ENCODE results near the gene THSD4. TPM values are rescaled to one million over a fixed set of nuclear protein-coding genes. Genes with fewer than 3 reads are reported as not detected.

THSD4 gene
- total and polyA plus RNA-seq, 2 of the 4 experiments (the other 2 are of a cell fraction): 25.5 to 31.1 TPM

DNA sequence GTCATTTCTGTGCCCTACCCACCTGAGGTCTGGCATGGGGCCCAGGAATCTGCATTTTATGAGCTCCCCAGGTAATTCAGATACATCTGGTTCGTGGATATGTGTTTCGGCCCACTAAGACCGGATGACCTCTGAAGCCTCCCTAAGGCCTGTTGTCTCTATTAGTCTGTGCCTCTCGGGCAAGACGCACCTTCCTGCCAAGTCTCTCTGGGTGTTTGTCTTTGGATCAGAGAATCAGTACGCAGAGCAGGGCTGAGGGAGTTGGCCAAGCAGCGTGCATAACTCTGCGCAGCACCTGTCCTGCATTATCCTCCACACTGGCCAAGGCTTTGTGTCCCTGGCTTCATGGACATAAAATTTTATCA is 181.0 kb downstream of the THSD4 start:
- Histone ChIP-seq H2AK5ac (ENCODE audit: low read depth, low read length) (peak overlapping the region; percentile 84), H3K56ac (ENCODE audit: extremely low read depth, insufficient read depth, low read length) (peak overlapping the region; percentile 64), H3K36me3 (ENCODE audit: control insufficient read depth, insufficient read depth, low read length) (no peaks in the 10 kb centered on the region; the same call in 1 of the 2 replicates), H3K23ac (ENCODE audit: low read depth, low read length) (peak overlapping the region; percentile 37; the same call in 1 of the 2 replicates), H3K27me3 (ENCODE audit: control insufficient read depth, insufficient read depth, low read length) (no peaks in the 10 kb centered on the region), H2AFZ (replicated peaks; ENCODE audit: low read length, poor library complexity) (peak overlapping the region; percentile 1), H3K27ac (ENCODE audit: insufficient read depth, low read length) (peak overlapping the region; percentile 86), H4K8ac (ENCODE audit: low read depth in 2 of 2, low read length in 2 of 2) (peak overlapping the region; percentile 60 to 91), H3K79me1 (ENCODE audit: low read depth in 1 of 2, low read length in 2 of 2) (peaks cover 19 to 48% of the 10 kb centered on the region in 2 experiments), H4K20me1 (ENCODE audit: insufficient read depth, low read length) (no peaks in the 10 kb centered on the region), H2AK9ac (replicated peaks; ENCODE audit: low read depth, low read length, poor library complexity) (peak overlapping the region; percentile 10), H3K9me1 (ENCODE audit: insufficient read depth, low read length) (peaks cover 15% of the 10 kb centered on the region), H2BK120ac (ENCODE audit: low read depth, low read length) (peak overlapping the region; percentile 96), H3K4me3 (ENCODE audit: insufficient read depth, low read depth, low read length) (no peak overlapping the region), H2BK20ac (ENCODE audit: low read depth, low read length) (peak overlapping the region; percentile 84), H3K14ac (replicated peaks; ENCODE audit: low read depth, low read length) (peak overlapping the region; percentile 61), H2BK15ac (ENCODE audit: low read depth, low read length) (peak overlapping the region; percentile 74), H3K18ac (ENCODE audit: low read depth, low read length) (peak overlapping the region; percentile 100), H3K9ac (ENCODE audit: low read depth, low read length) (peak overlapping the region; percentile 13; the same call in 1 of the 2 replicates), H4K5ac (ENCODE audit: low read depth, low read length) (peak overlapping the region; percentile 99), H3K4me1 (ENCODE audit: control insufficient read depth, insufficient read depth, low read length) (peaks cover 29% of the 10 kb centered on the region), H3K9me3 (ENCODE audit: control insufficient read depth, insufficient read depth, low read length) (peaks cover 2% of the 10 kb centered on the region; the same call in 1 of the 2 replicates), H3K4ac (ENCODE audit: low read depth, low read length) (peak overlapping the region; percentile 96), H2BK5ac (ENCODE audit: low read depth, low read length, poor library complexity, severe bottlenecking) (peak overlapping the region; percentile 100), H4K91ac (ENCODE audit: insufficient read depth, low read depth, low read length) (peak overlapping the region; percentile 88), H3K4me2 (ENCODE audit: low read depth, low read length) (no peak overlapping the region)
- CTCF ChIA-PET: interaction anchor here (1.3 kb wide), 1 partner anchor 25 kb away, joined by 3 read pairs; no protein-coding TSS in a partner anchor
- no peak for TF ChIP-seq NFE2L2 (IDR thresholded peaks at IDR 0.05; ENCODE audit: low read depth, low read length)
- no peak for TF ChIP-seq SMC3 (IDR thresholded peaks at IDR 0.05; ENCODE audit: low read depth, low read length)
- no peak for TF ChIP-seq RAD21 (IDR thresholded peaks at IDR 0.05; ENCODE audit: low read length)
- TF ChIP-seq, protein P1, sequence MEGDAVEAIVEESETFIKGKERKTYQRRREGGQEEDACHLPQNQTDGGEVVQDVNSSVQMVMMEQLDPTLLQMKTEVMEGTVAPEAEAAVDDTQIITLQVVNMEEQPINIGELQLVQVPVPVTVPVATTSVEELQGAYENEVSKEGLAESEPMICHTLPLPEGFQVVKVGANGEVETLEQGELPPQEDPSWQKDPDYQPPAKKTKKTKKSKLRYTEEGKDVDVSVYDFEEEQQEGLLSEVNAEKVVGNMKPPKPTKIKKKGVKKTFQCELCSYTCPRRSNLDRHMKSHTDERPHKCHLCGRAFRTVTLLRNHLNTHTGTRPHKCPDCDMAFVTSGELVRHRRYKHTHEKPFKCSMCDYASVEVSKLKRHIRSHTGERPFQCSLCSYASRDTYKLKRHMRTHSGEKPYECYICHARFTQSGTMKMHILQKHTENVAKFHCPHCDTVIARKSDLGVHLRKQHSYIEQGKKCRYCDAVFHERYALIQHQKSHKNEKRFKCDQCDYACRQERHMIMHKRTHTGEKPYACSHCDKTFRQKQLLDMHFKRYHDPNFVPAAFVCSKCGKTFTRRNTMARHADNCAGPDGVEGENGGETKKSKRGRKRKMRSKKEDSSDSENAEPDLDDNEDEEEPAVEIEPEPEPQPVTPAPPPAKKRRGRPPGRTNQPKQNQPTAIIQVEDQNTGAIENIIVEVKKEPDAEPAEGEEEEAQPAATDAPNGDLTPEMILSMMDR (conservative IDR thresholded peaks at IDR 0.05; ENCODE audit: low read depth, low read length): no peak
- no peak for TF ChIP-seq BHLHE40 (IDR thresholded peaks at IDR 0.05; ENCODE audit: low read depth, low read length)
- TF ChIP-seq CHD1 (IDR thresholded peaks at IDR 0.05; ENCODE audit: low read depth, low read length): no peak
- TF ChIP-seq, protein P2, sequence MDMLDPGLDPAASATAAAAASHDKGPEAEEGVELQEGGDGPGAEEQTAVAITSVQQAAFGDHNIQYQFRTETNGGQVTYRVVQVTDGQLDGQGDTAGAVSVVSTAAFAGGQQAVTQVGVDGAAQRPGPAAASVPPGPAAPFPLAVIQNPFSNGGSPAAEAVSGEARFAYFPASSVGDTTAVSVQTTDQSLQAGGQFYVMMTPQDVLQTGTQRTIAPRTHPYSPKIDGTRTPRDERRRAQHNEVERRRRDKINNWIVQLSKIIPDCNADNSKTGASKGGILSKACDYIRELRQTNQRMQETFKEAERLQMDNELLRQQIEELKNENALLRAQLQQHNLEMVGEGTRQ (IDR thresholded peaks at IDR 0.05; ENCODE audit: low read depth, low read length): no peak
- TF ChIP-seq CEBPB (IDR thresholded peaks at IDR 0.05; ENCODE audit: low read depth, low read length): no peak
- no peak for TF ChIP-seq MXI1 (IDR thresholded peaks at IDR 0.05; ENCODE audit: borderline replicate concordance, low read depth, low read length)
- TF ChIP-seq, protein P3, sequence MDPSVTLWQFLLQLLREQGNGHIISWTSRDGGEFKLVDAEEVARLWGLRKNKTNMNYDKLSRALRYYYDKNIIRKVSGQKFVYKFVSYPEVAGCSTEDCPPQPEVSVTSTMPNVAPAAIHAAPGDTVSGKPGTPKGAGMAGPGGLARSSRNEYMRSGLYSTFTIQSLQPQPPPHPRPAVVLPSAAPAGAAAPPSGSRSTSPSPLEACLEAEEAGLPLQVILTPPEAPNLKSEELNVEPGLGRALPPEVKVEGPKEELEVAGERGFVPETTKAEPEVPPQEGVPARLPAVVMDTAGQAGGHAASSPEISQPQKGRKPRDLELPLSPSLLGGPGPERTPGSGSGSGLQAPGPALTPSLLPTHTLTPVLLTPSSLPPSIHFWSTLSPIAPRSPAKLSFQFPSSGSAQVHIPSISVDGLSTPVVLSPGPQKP (IDR thresholded peaks at IDR 0.05; ENCODE audit: borderline replicate concordance, low read depth, low read length): no peak
- dilution Hi-C loops (cut with HindIII; ENCODE audit: low sequenced_read_pairs, unreplicated experiment) (no loop called here), in situ Hi-C loops (cut with MboI; ENCODE audit: low sequenced_read_pairs) (no loop called here), intact Hi-C loops (cut with micrococcal nuclease) (no loop called here)
- POLR2A ChIA-PET (ENCODE audit: unreplicated experiment): no interaction called here
- DNase-seq: no peak
- 91% methylated on average over 4 of the region's 8 CpGs; no CpG with 5 or more reads in 1 of the 2 experiments for WGBS, 2 experiments (ENCODE audit: extremely low coverage in 2 of 2, insufficient read length in 1 of 2)
- no TSS peak for BruUV-seq (replicated peaks)
- no peak for ATAC-seq (ENCODE audit: low read depth)

All from IMR-90 (cell line).